ENCODE measurements around the gene UGGT2. TPM values are rescaled to one million over a fixed set of nuclear protein-coding genes. Genes with fewer than 3 reads are reported as not detected.

Gene UGGT2
- total RNA-seq, 1 donor from 2014 or later, result 38.5 TPM

GRCh38 chr13:95921485-95921884 lies 131.7 kb downstream of the UGGT2 start:
- H3K4me3 Mint-ChIP-seq, result no peak overlapping the region
- no peak overlapping the region for H3K27ac Mint-ChIP-seq
- H3K9me3 Mint-ChIP-seq, result no peaks in the 10 kb centered on the region
- no peaks in the 10 kb centered on the region for H3K4me1 Mint-ChIP-seq (ENCODE audit: unreplicated experiment)
- TF ChIP-seq CTCF (conservative IDR thresholded peaks at IDR 0.05), result no peak
- DNase-seq (ENCODE audit: extremely low spot score, unreplicated experiment), result no peak
- no peaks in the 10 kb centered on the region for H3K27me3 Mint-ChIP-seq
- peaks cover 23% of the 10 kb centered on the region for H3K36me3 Mint-ChIP-seq

GRCh38 chr13:95920485-95920884 lies 132.7 kb downstream of the UGGT2 start:
- H3K9me3 Mint-ChIP-seq, result no peaks in the 10 kb centered on the region
- no peaks in the 10 kb centered on the region for H3K4me1 Mint-ChIP-seq (ENCODE audit: unreplicated experiment)
- no peaks in the 10 kb centered on the region for H3K27me3 Mint-ChIP-seq
- no peak for DNase-seq (ENCODE audit: extremely low spot score, unreplicated experiment)
- no peak overlapping the region for H3K27ac Mint-ChIP-seq
- no peak overlapping the region for H3K4me3 Mint-ChIP-seq
- TF ChIP-seq CTCF (conservative IDR thresholded peaks at IDR 0.05), result no peak
- H3K36me3 Mint-ChIP-seq, result peaks cover 24% of the 10 kb centered on the region

- Mint-ChIP-seq H3K9me3 (no peaks in the 10 kb centered on the region), H3K27me3 (no peaks in the 10 kb centered on the region), H3K36me3 (peaks cover 34% of the 10 kb centered on the region), H3K4me1 (ENCODE audit: unreplicated experiment) (no peaks in the 10 kb centered on the region), H3K4me3 (no peak overlapping the region), H3K27ac (no peak overlapping the region)
- no peak for TF ChIP-seq CTCF (conservative IDR thresholded peaks at IDR 0.05)
- DNase-seq (ENCODE audit: extremely low spot score, unreplicated experiment), result no peak
Measured at GRCh38 chr13:95918860-95919259, 134.3 kb downstream of the UGGT2 start.

GRCh38 chr13:95914991-95915501 lies 138.2 kb downstream of the UGGT2 start:
- Mint-ChIP-seq H3K36me3 (peaks cover 49% of the 10 kb centered on the region), H3K4me1 (ENCODE audit: unreplicated experiment) (no peaks in the 10 kb centered on the region), H3K4me3 (no peak overlapping the region), H3K27ac (no peak overlapping the region), H3K27me3 (no peaks in the 10 kb centered on the region), H3K9me3 (no peaks in the 10 kb centered on the region)
- TF ChIP-seq CTCF (conservative IDR thresholded peaks at IDR 0.05), result no peak
- no peak for DNase-seq (ENCODE audit: extremely low spot score, unreplicated experiment)

GRCh38 chr13:95906999-95907398 lies 146.2 kb downstream of the UGGT2 start:
- no peak overlapping the region for H3K27ac Mint-ChIP-seq
- no peaks in the 10 kb centered on the region for H3K4me1 Mint-ChIP-seq (ENCODE audit: unreplicated experiment)
- no peaks in the 10 kb centered on the region for H3K27me3 Mint-ChIP-seq
- H3K9me3 Mint-ChIP-seq, result peaks cover 6% of the 10 kb centered on the region
- no peak for DNase-seq (ENCODE audit: extremely low spot score, unreplicated experiment)
- no peak for TF ChIP-seq CTCF (conservative IDR thresholded peaks at IDR 0.05)
- H3K4me3 Mint-ChIP-seq, result no peak overlapping the region
- peaks cover 37% of the 10 kb centered on the region for H3K36me3 Mint-ChIP-seq

- H3K27ac Mint-ChIP-seq, result no peak overlapping the region
- H3K9me3 Mint-ChIP-seq, result peaks cover 6% of the 10 kb centered on the region
- no peaks in the 10 kb centered on the region for H3K4me1 Mint-ChIP-seq (ENCODE audit: unreplicated experiment)
- no peak for TF ChIP-seq CTCF (conservative IDR thresholded peaks at IDR 0.05)
- peaks cover 27% of the 10 kb centered on the region for H3K36me3 Mint-ChIP-seq
- no peak for DNase-seq (ENCODE audit: extremely low spot score, unreplicated experiment)
- H3K27me3 Mint-ChIP-seq, result no peaks in the 10 kb centered on the region
- H3K4me3 Mint-ChIP-seq, result no peak overlapping the region
Measured at GRCh38 chr13:95903569-95903968, 149.6 kb downstream of the UGGT2 start.
